Measurements from ENCODE around the gene KLF16. TPM values are rescaled to one million over a fixed set of nuclear protein-coding genes. Genes with fewer than 3 reads are reported as not detected.
A peak's percentile ranks its signal among the peaks of the same experiment; 100 is the strongest.

The KLF16 gene
- total and polyA plus RNA-seq, 10 of the 15 experiments (the other 5 are each of a cell fraction or from before 2014, with no cell fraction given), result 0.03 to 41.2 (median 2.6) TPM

DNA sequence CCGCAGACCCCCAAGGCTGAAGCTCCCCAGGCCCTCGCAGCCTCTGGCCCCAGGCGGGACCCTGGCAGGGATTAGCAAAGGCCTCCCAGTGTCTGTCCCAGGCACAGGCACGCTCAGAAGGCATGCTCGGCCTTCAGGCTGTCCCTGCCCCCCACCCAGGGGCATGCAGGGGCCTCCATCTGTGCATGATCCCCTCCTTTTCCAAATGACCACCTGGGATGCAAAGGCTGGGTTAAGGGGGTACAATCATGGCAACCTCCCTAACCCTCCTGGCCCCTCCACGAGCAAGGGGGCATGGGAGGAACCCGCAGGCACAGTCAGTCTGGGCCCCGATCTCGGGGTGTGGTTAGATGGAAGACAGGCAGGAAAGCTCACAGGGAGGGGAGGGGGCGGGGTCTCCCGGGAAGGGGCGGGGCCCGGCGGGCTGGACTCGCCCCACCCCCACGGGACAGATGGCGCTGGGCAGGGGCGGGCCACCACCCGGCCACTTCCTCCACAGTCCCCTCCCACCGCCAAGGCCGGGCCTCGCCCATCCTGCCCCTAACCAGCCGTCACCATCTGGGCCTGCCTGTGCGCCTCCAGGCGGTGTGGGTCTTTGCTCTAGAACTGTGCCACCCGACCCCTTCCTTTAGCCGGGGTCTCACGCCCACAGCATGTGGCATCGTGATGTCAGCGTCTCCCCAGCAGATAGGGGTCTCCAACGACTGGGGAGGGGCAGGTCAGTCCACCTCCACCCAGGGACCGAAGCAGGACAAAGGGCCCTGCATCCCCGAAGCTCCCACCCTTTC lies 8.1 kb downstream of the KLF16 start (continued):
- TF ChIP-seq MEF2B (IDR thresholded peaks at IDR 0.05; ENCODE audit: partially characterized antibody, poor library complexity, severe bottlenecking) (no peak), SIN3A (IDR thresholded peaks at IDR 0.05; ENCODE audit: low read depth, low read length) (peak; percentile 31; the same call in 1 of the 2 replicates), ZSCAN29 (IDR thresholded peaks at IDR 0.05) (no peak), RB1 (IDR thresholded peaks at IDR 0.05; ENCODE audit: borderline replicate concordance) (peak; percentile 21; the same call in 1 of the 2 replicates), ZNF384 (IDR thresholded peaks at IDR 0.05; ENCODE audit: borderline replicate concordance, low read depth, low read length) (no peak), CREM (IDR thresholded peaks at IDR 0.05; ENCODE audit: low read depth) (no peak), SMC3 (IDR thresholded peaks at IDR 0.05; ENCODE audit: borderline replicate concordance, low read length) (no peak), CTCF (IDR thresholded peaks at IDR 0.05 in 2 of 3, conservative IDR thresholded peaks at IDR 0.05 in 1 of 3; ENCODE audit: control insufficient read depth in 2 of 3, extremely low read depth in 1 of 3, insufficient read depth in 1 of 3, low read depth in 3 of 3, low read length in 3 of 3) (no peak), ZNF24 (IDR thresholded peaks at IDR 0.05) (no peak), TCF7 (IDR thresholded peaks at IDR 0.05; ENCODE audit: borderline replicate concordance) (no peak), POLR2AphosphoS2 (IDR thresholded peaks at IDR 0.05; ENCODE audit: low read depth, low read length) (peak; percentile 55; the same call in 1 of the 2 replicates), BHLHE40 (IDR thresholded peaks at IDR 0.05; ENCODE audit: borderline replicate concordance in 1 of 2, low read depth in 2 of 2, low read length in 1 of 2) (peak in 1 of 2 experiments; percentile 6; a peak in 1 of 4 replicates), NBN (IDR thresholded peaks at IDR 0.05) (peak; percentile 62; the same call in 1 of the 2 replicates), NFYA (IDR thresholded peaks at IDR 0.05; ENCODE audit: borderline replicate concordance, low read depth, low read length) (no peak), EP300 (IDR thresholded peaks at IDR 0.05; ENCODE audit: borderline replicate concordance in 1 of 2, control insufficient read depth in 1 of 2, low read depth in 2 of 2, low read length in 2 of 2) (no peak), MTA3 (IDR thresholded peaks at IDR 0.05; ENCODE audit: borderline replicate concordance, low read length) (no peak), CEBPB (IDR thresholded peaks at IDR 0.05; ENCODE audit: borderline replicate concordance in 1 of 2, low read depth in 2 of 2, low read length in 2 of 2) (no peak), HDAC2 (IDR thresholded peaks at IDR 0.05) (no peak), ZNF217 (IDR thresholded peaks at IDR 0.05) (no peak), WRNIP1 (IDR thresholded peaks at IDR 0.05; ENCODE audit: borderline replicate concordance, low read depth, low read length) (no peak)
- TF ChIP-seq, protein P1, sequence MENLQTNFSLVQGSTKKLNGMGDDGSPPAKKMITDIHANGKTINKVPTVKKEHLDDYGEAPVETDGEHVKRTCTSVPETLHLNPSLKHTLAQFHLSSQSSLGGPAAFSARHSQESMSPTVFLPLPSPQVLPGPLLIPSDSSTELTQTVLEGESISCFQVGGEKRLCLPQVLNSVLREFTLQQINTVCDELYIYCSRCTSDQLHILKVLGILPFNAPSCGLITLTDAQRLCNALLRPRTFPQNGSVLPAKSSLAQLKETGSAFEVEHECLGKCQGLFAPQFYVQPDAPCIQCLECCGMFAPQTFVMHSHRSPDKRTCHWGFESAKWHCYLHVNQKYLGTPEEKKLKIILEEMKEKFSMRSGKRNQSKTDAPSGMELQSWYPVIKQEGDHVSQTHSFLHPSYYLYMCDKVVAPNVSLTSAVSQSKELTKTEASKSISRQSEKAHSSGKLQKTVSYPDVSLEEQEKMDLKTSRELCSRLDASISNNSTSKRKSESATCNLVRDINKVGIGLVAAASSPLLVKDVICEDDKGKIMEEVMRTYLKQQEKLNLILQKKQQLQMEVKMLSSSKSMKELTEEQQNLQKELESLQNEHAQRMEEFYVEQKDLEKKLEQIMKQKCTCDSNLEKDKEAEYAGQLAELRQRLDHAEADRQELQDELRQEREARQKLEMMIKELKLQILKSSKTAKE (IDR thresholded peaks at IDR 0.05; ENCODE audit: low read depth, poor library complexity, severe bottlenecking), result no peak
- TF ChIP-seq, protein P2, sequence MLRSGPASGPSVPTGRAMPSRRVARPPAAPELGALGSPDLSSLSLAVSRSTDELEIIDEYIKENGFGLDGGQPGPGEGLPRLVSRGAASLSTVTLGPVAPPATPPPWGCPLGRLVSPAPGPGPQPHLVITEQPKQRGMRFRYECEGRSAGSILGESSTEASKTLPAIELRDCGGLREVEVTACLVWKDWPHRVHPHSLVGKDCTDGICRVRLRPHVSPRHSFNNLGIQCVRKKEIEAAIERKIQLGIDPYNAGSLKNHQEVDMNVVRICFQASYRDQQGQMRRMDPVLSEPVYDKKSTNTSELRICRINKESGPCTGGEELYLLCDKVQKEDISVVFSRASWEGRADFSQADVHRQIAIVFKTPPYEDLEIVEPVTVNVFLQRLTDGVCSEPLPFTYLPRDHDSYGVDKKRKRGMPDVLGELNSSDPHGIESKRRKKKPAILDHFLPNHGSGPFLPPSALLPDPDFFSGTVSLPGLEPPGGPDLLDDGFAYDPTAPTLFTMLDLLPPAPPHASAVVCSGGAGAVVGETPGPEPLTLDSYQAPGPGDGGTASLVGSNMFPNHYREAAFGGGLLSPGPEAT (IDR thresholded peaks at IDR 0.05; ENCODE audit: low read depth), result no peak
- TF ChIP-seq, protein P3, sequence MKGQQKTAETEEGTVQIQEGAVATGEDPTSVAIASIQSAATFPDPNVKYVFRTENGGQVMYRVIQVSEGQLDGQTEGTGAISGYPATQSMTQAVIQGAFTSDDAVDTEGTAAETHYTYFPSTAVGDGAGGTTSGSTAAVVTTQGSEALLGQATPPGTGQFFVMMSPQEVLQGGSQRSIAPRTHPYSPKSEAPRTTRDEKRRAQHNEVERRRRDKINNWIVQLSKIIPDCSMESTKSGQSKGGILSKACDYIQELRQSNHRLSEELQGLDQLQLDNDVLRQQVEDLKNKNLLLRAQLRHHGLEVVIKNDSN (IDR thresholded peaks at IDR 0.05; ENCODE audit: borderline replicate concordance, extremely low read length, insufficient read depth, low read depth, low read length), result no peak
